Measurements from ENCODE around the gene ZNF165. TPM values are rescaled to one million over a fixed set of nuclear protein-coding genes. Genes with fewer than 3 reads are reported as not detected.

ZNF165 gene
- total and polyA plus RNA-seq, 2 of the 13 experiments (the other 11 are each of a cell fraction or from before 2014, with no cell fraction given) = 0.58 to 8.6 TPM

GRCh38 chr6:28136585-28137504, 56.5 kb downstream of the ZNF165 start (continued):
- peak; percentile 98 for TF ChIP-seq GATAD1 (CRISPR knock-in tag; IDR thresholded peaks at IDR 0.05)
- TF ChIP-seq TSC22D2 (CRISPR knock-in tag; IDR thresholded peaks at IDR 0.05; ENCODE audit: borderline replicate concordance) = peak; percentile 98
- peak; percentile 79 for TF ChIP-seq RBM22 (optimal IDR thresholded peaks at IDR 0.05; ENCODE audit: low read length)
- peak; percentile 90; the same call in 1 of the 2 replicates for TF ChIP-seq ZFP90 (CRISPR knock-in tag; IDR thresholded peaks at IDR 0.05; ENCODE audit: borderline replicate concordance)
- TF ChIP-seq PBX2 (CRISPR knock-in tag; IDR thresholded peaks at IDR 0.05) = no peak
- TF ChIP-seq FOXA3 (CRISPR knock-in tag; IDR thresholded peaks at IDR 0.05) = peak; percentile 73
- TF ChIP-seq WIZ (CRISPR knock-in tag; IDR thresholded peaks at IDR 0.05) = peak; percentile 94
- TF ChIP-seq ZFP36L1 (CRISPR knock-in tag; IDR thresholded peaks at IDR 0.05) = peak; percentile 24; the same call in 1 of the 2 replicates
- no peak for TF ChIP-seq KIAA2018 (CRISPR knock-in tag; IDR thresholded peaks at IDR 0.05; ENCODE audit: borderline replicate concordance)
- peak; percentile 99 for TF ChIP-seq PHF21A (CRISPR knock-in tag; IDR thresholded peaks at IDR 0.05)
- peak; percentile 66; the same call in 1 of the 2 replicates for TF ChIP-seq ZNF280B (CRISPR knock-in tag; IDR thresholded peaks at IDR 0.05; ENCODE audit: borderline replicate concordance)
- peak; percentile 97 for TF ChIP-seq DMAP1 (CRISPR knock-in tag; IDR thresholded peaks at IDR 0.05)
- peak; percentile 100 for TF ChIP-seq KMT2B (CRISPR knock-in tag; IDR thresholded peaks at IDR 0.05)
- TF ChIP-seq HNRNPUL1 (IDR thresholded peaks at IDR 0.05; ENCODE audit: low read depth, low read length) = no peak
- no peak for TF ChIP-seq ZBTB46 (CRISPR knock-in tag; IDR thresholded peaks at IDR 0.05; ENCODE audit: borderline replicate concordance)

All from HepG2 (cell line).